ENCODE measurements around the gene CORIN.
A peak's percentile ranks its signal among the peaks of the same experiment; 100 is the strongest.
"Not testable (repeated sequence)": the region's sequence is repeated elsewhere in the genome, so short reads cannot be mapped to it uniquely, and the experiment has no call there.

The CORIN gene

DNA sequence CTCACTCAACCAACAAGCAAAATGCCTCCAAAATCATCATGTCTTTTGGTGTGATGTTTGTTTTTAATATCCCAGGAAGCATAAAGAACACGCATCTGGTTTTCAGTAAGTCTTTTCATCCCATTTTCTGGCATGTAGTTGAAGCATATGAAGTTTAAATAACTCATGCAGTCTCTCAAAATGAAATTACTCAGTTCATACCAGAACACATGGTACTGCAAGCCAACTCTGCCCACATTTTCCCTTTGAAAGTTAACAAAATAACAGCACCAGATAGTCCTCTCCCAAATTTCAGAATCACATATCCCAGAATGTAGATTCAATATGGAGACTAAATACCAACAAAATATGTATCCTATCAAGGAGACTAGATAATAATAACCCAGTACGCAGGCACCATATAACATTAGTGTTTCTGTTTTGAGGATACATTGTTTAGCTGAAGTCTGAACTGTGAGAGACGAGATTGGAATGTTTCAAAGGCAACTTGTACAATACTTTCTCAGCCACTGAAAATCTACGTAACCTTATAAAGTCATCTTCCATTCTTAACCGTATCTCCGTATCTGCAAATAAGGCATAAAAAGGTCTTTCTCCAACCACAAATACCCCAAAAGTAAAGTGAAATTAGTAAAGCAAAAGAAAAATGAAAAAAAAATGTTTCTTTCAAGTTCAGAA, 23.1 kb downstream of the CORIN start:
- ATAC-seq (no peak), DNase-seq (ENCODE audit: low spot score in 2 of 2) (no peak)
- Mint-ChIP-seq H3K36me3 (no peaks in the 10 kb centered on the region), H3K4me1 (peaks cover 7% of the 10 kb centered on the region), H3K27ac (no peak overlapping the region), H3K4me3 (no peak overlapping the region), H3K9me3 (no peaks in the 10 kb centered on the region)

DNA sequence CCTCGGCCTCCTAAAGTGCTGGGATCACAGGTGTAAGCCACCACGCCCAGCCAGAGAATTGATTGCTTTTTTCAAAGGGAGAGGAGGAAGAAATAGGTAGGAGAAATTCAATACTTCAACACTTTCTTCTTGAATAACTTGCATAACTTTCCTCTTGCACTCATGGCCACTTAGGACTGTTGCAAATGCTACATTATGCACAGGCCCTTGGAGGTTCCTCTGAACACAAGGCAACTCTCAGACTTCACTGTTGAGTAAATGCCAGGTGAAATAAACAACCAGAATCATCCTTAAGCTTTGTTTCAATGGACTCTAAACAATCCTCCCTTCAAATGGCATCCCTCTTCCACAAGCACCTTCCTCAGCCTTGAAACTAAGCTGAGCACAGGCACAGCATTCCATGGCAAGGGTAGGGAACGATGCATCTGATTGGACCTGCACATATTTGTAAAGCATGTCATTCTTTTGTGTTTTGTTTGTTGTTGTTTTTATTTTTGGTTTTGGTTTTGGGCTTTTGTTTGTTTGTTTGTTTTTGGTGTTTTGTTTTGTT, 28.1 kb downstream of the CORIN start:
- ATAC-seq (no peak), DNase-seq (ENCODE audit: low spot score in 2 of 2) (no peak)
- no peaks in the 10 kb centered on the region for H3K36me3 Mint-ChIP-seq
- H3K4me3 Mint-ChIP-seq = no peak overlapping the region
- H3K9me3 Mint-ChIP-seq = no peaks in the 10 kb centered on the region
- no peaks in the 10 kb centered on the region for H3K4me1 Mint-ChIP-seq
- H3K27ac Mint-ChIP-seq = no peak overlapping the region

DNA sequence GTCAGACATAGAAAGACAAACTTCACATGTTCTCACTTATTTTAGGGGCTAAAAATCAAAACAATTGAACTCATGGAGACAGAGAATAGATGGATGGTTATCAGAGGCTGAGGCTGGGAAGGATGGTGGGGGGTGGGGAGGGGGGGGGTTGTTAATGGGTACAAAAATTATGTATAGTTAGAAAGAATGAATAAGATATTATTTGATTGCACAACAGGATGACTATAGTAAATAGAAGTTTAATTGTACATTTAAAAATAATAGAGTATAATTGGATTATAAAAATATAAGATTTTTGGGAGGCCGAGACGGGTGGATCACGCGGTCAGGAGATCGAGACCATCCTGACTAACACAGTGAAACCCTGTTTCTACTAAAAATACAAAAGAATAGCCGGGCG, 33.3 kb downstream of the CORIN start:
- H3K27ac Mint-ChIP-seq = no peak overlapping the region
- H3K36me3 Mint-ChIP-seq = no peaks in the 10 kb centered on the region
- ATAC-seq (no peak), DNase-seq (ENCODE audit: low spot score in 2 of 2) (no peak)
- no peak overlapping the region for H3K4me3 Mint-ChIP-seq
- H3K4me1 Mint-ChIP-seq = no peaks in the 10 kb centered on the region
- peaks cover 3% of the 10 kb centered on the region for H3K9me3 Mint-ChIP-seq

GRCh38 chr4:47801481-47802002, 36.3 kb downstream of the CORIN start:
- Mint-ChIP-seq H3K36me3 (no peaks in the 10 kb centered on the region), H3K4me1 (no peaks in the 10 kb centered on the region), H3K9me3 (peaks cover 3% of the 10 kb centered on the region), H3K4me3 (no peak overlapping the region), H3K27ac (no peak overlapping the region)
- no peak for DNase-seq (ENCODE audit: low spot score in 2 of 2)
- ATAC-seq = peak; percentile 32

GRCh38 chr4:47798165-47798564, 39.7 kb downstream of the CORIN start:
- Mint-ChIP-seq H3K36me3 (no peaks in the 10 kb centered on the region), H3K27ac (no peak overlapping the region), H3K4me3 (no peak overlapping the region), H3K9me3 (no peaks in the 10 kb centered on the region), H3K4me1 (no peaks in the 10 kb centered on the region)
- no peak for ATAC-seq
- no peak for DNase-seq (ENCODE audit: low spot score in 2 of 2)

DNA sequence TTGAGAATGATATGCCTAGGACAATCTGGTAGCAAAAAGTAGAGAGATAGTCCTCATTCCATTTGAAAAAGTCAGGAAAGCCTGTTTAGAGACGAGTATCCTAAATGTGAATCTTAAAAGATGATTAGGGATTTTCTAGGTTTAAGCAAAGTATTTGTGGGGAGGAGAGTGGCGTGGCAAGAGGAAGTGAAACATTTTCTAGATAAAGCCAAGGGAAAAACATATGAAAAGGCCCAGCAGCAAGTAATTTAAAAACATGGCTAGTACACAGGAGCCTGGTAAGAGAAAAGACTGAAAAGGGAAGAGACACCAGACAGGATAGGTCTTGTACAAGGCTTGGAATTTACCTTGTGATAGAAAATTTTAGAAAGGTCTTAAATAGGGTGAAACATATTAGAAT, 45.9 kb downstream of the CORIN start:
- Mint-ChIP-seq H3K27ac (no peak overlapping the region), H3K9me3 (no peaks in the 10 kb centered on the region), H3K4me1 (no peaks in the 10 kb centered on the region), H3K36me3 (no peaks in the 10 kb centered on the region), H3K4me3 (no peak overlapping the region)
- no peak for ATAC-seq
- DNase-seq (ENCODE audit: low spot score in 2 of 2) = no peak

DNA sequence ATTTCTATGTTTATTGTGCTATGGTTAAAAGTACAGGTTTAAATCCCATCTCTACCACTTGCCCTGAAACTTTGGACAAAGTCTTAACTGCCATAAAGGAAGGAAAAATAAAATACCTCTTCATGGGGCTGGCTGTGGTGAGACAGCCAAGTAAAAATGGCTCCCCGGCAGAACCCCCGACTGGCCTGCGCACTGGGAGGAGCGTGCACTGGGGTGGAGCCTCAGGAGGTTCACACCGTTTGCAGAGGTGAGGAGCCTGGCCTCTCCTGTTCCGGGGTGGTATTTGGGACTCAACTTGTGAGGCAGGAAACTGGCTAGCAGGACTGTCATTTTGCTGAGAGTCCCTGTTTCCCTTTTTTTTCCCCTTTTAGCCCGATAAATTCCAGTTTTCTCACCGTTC, 47.8 kb downstream of the CORIN start:
- ATAC-seq = no peak
- Mint-ChIP-seq H3K36me3 (no peaks in the 10 kb centered on the region), H3K4me1 (no peaks in the 10 kb centered on the region), H3K4me3 (no peak overlapping the region), H3K9me3 (no peaks in the 10 kb centered on the region), H3K27ac (no peak overlapping the region)
- DNase-seq (ENCODE audit: low spot score in 2 of 2) = no peak

- Mint-ChIP-seq H3K27ac (no peak overlapping the region), H3K36me3 (no peaks in the 10 kb centered on the region), H3K4me3 (no peak overlapping the region), H3K9me3 (no peaks in the 10 kb centered on the region), H3K4me1 (no peaks in the 10 kb centered on the region)
- DNase-seq (ENCODE audit: low spot score in 2 of 2) (no peak), ATAC-seq (no peak)
Measured at GRCh38 chr4:47788126-47788525, 49.7 kb downstream of the CORIN start.

DNA sequence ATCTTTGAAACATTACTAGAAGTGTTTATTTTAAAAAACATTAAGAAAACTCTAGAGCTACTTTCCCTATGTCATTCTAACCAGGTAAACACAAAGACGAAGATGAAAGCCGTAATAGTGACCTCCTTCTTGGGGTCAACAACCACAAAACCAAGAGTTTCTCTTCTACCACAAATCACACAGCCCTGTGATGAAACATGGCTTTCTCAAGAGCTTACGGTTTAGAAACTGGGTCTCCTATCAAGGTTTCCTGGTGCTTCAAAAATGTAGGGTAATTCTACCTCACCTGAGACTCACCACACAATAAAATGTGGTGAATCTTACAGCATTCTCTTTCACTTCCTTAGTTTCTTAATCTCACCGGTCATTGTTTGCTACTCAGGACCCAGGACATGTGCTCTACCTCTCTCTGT, 50.9 kb downstream of the CORIN start:
- H3K27ac Mint-ChIP-seq = no peak overlapping the region
- DNase-seq (ENCODE audit: low spot score in 2 of 2) = no peak
- no peak overlapping the region for H3K4me3 Mint-ChIP-seq
- ATAC-seq = no peak
- no peaks in the 10 kb centered on the region for H3K9me3 Mint-ChIP-seq
- no peaks in the 10 kb centered on the region for H3K36me3 Mint-ChIP-seq
- no peaks in the 10 kb centered on the region for H3K4me1 Mint-ChIP-seq

- ATAC-seq = no peak
- Mint-ChIP-seq H3K9me3 (no peaks in the 10 kb centered on the region), H3K4me3 (no peak overlapping the region), H3K27ac (no peak overlapping the region), H3K36me3 (no peaks in the 10 kb centered on the region), H3K4me1 (no peaks in the 10 kb centered on the region)
- no peak for DNase-seq (ENCODE audit: low spot score in 2 of 2)
Measured at GRCh38 chr4:47785153-47785552, 52.7 kb downstream of the CORIN start.

DNA sequence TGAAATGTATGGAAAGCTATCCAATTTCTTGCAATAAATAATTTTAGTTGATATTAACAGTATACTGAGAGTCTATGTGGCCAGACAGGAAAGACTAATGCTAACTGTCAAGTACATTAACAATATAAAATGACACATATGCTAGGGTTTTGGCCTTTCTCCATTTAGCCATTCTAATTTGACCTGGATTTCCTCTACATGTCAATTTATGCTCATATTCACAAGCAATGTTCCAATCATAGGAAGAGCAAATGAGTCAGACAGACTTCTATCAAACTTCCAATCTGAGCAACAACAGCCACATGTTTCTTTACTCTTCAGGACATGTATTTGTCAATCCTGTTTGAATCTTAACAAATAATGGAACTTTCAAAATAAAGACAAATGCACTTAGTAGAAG, 53.6 kb downstream of the CORIN start:
- H3K27ac Mint-ChIP-seq = no peak overlapping the region
- no peaks in the 10 kb centered on the region for H3K9me3 Mint-ChIP-seq
- H3K4me3 Mint-ChIP-seq = no peak overlapping the region
- DNase-seq (ENCODE audit: low spot score in 2 of 2) (no peak), ATAC-seq (no peak)
- no peaks in the 10 kb centered on the region for H3K4me1 Mint-ChIP-seq
- no peaks in the 10 kb centered on the region for H3K36me3 Mint-ChIP-seq

- H3K9me3 Mint-ChIP-seq = no peaks in the 10 kb centered on the region
- ATAC-seq (no peak), DNase-seq (ENCODE audit: low spot score in 2 of 2) (no peak)
- no peak overlapping the region for H3K27ac Mint-ChIP-seq
- no peaks in the 10 kb centered on the region for H3K4me1 Mint-ChIP-seq
- no peak overlapping the region for H3K4me3 Mint-ChIP-seq
- H3K36me3 Mint-ChIP-seq = no peaks in the 10 kb centered on the region
Measured at GRCh38 chr4:47776353-47776752, 61.5 kb downstream of the CORIN start.

DNA sequence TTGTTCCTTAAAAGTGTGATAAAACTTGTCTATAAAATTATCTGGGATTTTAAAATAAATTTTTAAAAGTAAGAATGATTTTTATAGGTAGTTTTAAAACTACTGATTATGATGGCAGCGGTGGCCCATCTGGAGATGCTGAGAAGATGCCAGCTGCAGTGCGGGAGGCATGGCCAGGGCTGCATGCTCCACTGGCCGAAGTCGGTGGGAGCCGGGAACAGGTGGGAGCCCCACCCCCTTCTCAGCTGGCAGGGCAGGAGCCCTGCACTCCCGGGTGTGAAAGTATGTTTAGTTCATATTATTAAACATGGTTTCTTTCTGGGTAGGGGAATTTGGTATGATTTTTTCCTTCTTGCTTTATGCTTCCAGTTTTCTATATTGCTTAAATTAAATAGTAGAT, 63.8 kb downstream of the CORIN start:
- H3K4me1 Mint-ChIP-seq = no peaks in the 10 kb centered on the region
- ATAC-seq (no peak), DNase-seq (ENCODE audit: low spot score in 2 of 2) (no peak)
- no peak overlapping the region for H3K4me3 Mint-ChIP-seq
- H3K36me3 Mint-ChIP-seq = no peaks in the 10 kb centered on the region
- H3K9me3 Mint-ChIP-seq = no peaks in the 10 kb centered on the region
- no peak overlapping the region for H3K27ac Mint-ChIP-seq

- Mint-ChIP-seq H3K9me3 (no peaks in the 10 kb centered on the region), H3K4me1 (no peaks in the 10 kb centered on the region), H3K4me3 (no peak overlapping the region), H3K27ac (no peak overlapping the region), H3K36me3 (no peaks in the 10 kb centered on the region)
- DNase-seq (ENCODE audit: low spot score in 2 of 2) = no peak
- ATAC-seq = no peak
Measured at GRCh38 chr4:47771020-47771419, 66.8 kb downstream of the CORIN start.

- H3K4me1 Mint-ChIP-seq; H3K27ac Mint-ChIP-seq; H3K36me3 Mint-ChIP-seq; H3K4me3 Mint-ChIP-seq; DNase-seq (ENCODE audit: low spot score in 2 of 2); H3K9me3 Mint-ChIP-seq; ATAC-seq: not testable (repeated sequence)
Measured at GRCh38 chr4:47767956-47768355, 69.9 kb downstream of the CORIN start.

DNA sequence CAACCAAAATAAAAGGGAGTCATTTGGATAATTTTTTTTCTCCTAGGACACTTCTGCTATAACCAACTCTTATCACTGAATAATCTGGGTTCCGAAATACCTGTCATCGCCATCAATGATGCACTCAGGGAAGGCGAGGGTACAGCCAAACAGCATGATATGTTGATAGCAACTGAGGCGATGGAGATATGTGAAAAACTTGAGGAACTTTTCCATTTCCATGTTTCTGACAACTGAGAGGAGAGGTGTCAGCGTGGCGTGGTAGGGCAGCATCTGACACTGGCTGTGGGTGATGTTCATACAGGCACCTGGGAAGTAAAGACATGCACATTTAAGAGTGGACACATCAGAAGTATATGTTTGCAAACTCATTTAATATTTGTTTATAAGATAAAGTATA, 74.6 kb downstream of the CORIN start:
- no peaks in the 10 kb centered on the region for H3K4me1 Mint-ChIP-seq
- H3K27ac Mint-ChIP-seq = no peak overlapping the region
- DNase-seq (ENCODE audit: low spot score in 2 of 2) = no peak
- H3K9me3 Mint-ChIP-seq = peaks cover 2% of the 10 kb centered on the region
- no peaks in the 10 kb centered on the region for H3K36me3 Mint-ChIP-seq
- ATAC-seq = no peak
- no peak overlapping the region for H3K4me3 Mint-ChIP-seq

All from stimulated activated effector memory CD8-positive, alpha-beta T cell treated with anti-CD3 and anti-CD28 coated beads, Interleukin-12 subunit alpha, Interleukin-12 subunit beta, amount 100 ng/mL, for 72 hours (primary cell).